GM21390 (cell line): Measurements from ENCODE around the gene LTK.

Experiments
- ATAC-seq: cut with Tn5 transposase; IDR thresholded peaks from one replicate; pipeline ENCODE4 v1.9.1; 2021; ENCODE audit not compliant: unreplicated experiment

LTK gene

GRCh38 chr15:41535544-41535943, 21.9 kb upstream of the LTK start:
- no peak for ATAC-seq

- no peak for ATAC-seq
Measured at GRCh38 chr15:41530363-41530956, 16.8 kb upstream of the LTK start.

GRCh38 chr15:41523097-41523496, 9.5 kb upstream of the LTK start:
- no peak for ATAC-seq

- no peak for ATAC-seq
Measured at GRCh38 chr15:41521614-41522013, 8.0 kb upstream of the LTK start.

- no peak for ATAC-seq
Measured at GRCh38 chr15:41520636-41521035, 7.0 kb upstream of the LTK start.

GRCh38 chr15:41517895-41518449, 4.3 kb upstream of the LTK start:
- no peak for ATAC-seq

GRCh38 chr15:41512940-41513505, 604 bp downstream of the LTK start:
- ATAC-seq: no peak

GRCh38 chr15:41512512-41512939, 1.1 kb downstream of the LTK start:
- ATAC-seq: no peak

- ATAC-seq: no peak
Measured at GRCh38 chr15:41511899-41512369, 1.7 kb downstream of the LTK start.

- ATAC-seq: no peak
Measured at GRCh38 chr15:41511331-41511898, 2.2 kb downstream of the LTK start.

- ATAC-seq: no peak
Measured at GRCh38 chr15:41510728-41511127, 2.9 kb downstream of the LTK start.

- no peak for ATAC-seq
Measured at GRCh38 chr15:41507820-41508290, 5.8 kb downstream of the LTK start.

- ATAC-seq: no peak
Measured at GRCh38 chr15:41506796-41507341, 6.8 kb downstream of the LTK start.

GRCh38 chr15:41505776-41506175, 7.9 kb downstream of the LTK start:
- no peak for ATAC-seq

GRCh38 chr15:41504751-41505492, 8.7 kb downstream of the LTK start:
- ATAC-seq: no peak

GRCh38 chr15:41503669-41504010, 10.0 kb downstream of the LTK start:
- ATAC-seq: no peak

- ATAC-seq: no peak
Measured at GRCh38 chr15:41502795-41503668, 10.6 kb downstream of the LTK start.

GRCh38 chr15:41501931-41502794, 11.5 kb downstream of the LTK start:
- ATAC-seq: no peak

- no peak for ATAC-seq
Measured at GRCh38 chr15:41501191-41501917, 12.3 kb downstream of the LTK start.
